Stimulated activated CD4-positive, alpha-beta T cell treated with anti-CD3 and anti-CD28 coated beads, TNF-alpha, amount 100 ng/mL, for 4 hours (primary cell): Measurements from ENCODE around the gene SUMO3.

ENCODE experiments used
- DNase-seq, 3 experiments: peaks; one replicate each; pipeline ENCODE4 v3.0.0-alpha.2; 2020; ENCODE audit warnings: low read depth in 3 of 3

SUMO3 gene

DNA sequence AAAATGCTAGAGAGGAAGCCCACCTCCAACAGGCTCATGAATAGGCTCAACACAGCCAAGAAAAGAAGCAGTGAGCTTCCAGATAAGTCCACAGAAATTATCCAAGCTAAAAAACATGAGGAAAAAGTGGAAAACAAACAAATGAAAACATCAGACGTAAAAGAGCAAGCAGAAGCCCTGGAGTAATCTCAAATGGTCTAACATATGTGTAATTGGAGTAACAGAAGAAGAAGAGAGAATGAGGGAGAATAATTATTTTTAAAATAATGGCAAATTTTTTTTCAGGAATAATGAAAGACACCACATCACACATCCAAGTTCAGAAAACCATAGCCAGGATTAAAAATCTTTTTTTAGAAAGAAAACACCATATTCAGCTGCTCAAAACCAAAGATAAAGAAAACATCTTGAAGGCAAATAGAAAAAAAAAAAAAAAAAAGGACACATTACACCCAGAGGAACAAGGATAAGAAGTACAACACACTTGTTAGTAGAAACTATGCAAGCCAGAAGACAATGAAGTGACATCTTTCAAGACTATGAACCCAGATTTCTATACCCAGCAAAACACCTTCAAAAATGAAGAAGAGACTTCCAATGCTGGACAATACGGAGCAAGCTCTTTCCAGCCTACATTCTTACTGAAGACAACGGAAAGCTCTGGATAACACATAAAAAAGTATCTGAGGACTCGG lies 10.6 kb upstream of the SUMO3 start:
- no peak for DNase-seq

DNA sequence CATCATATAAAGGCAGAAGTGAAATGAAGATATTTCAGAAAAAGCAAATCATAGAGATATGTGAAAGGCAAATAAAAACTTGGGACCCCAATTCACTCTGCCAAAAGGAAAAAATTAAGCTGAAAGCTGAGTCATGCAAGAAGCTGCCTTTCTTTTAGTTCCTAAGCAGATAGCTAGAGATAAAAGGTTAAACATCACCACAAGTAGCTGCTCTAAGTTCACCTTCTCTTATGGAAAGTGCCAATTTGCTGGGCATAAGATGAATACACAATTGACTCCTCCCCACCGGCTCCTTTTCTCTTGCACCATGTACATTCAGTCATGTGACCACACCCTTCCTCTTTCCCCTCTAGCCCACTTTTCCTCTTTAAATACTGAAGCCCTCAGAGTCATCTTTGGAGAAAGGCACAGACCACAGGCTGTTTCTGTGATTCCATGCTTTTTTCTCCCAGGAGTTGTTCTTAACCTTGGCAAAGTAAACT lies 5.4 kb upstream of the SUMO3 start:
- no peak for DNase-seq

DNA sequence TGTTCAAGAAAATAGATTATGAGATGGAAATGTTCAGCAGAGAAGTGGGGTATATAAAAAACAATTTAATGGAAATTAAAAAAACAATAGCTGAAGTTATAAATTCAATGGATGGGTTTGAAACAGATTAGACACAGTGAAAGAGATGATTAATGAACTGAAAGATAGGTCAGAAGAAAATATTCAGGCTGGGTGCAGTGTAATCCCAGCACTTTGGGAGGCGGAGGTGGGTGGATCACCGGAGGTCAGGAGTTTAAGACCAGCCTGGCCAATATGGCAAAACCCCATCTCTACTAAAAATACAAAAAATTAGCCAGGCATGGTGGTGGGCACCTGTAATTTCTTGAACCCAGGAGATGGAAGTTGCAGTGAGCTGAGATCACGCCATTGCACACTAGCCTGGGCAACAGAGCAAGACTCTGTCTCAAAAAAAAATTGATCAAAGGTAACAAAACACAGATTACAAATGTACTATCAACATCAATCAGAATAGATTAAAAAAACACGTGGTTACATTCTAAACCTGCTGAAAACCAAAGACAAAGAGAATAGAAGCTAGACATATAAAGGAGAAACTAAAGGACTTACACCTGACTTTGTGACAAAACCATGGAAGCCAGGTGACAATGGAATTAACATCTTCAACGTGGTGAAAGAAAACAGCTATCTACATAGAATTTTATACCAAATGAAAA lies 4.8 kb upstream of the SUMO3 start:
- DNase-seq, result no peak

DNA sequence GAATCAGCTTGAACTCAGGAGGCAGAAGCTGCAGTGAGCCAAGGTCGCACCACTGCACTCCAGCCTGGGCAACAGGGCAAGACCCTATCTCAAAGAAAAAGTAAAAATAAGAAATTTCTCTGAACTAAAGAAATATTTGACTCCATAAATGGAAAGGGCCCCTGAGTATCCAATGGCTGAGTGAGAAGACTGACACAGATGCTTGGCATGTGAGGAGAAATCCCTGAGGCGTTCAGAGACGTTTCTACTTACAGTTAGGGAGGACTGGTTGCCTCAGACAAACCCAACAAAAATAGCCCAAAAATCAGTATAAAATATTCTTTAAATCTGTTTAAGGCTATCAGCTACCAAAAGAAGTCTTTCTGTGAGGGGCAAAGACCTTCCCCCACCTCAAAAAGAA lies 3.0 kb upstream of the SUMO3 start:
- no peak for DNase-seq

DNA sequence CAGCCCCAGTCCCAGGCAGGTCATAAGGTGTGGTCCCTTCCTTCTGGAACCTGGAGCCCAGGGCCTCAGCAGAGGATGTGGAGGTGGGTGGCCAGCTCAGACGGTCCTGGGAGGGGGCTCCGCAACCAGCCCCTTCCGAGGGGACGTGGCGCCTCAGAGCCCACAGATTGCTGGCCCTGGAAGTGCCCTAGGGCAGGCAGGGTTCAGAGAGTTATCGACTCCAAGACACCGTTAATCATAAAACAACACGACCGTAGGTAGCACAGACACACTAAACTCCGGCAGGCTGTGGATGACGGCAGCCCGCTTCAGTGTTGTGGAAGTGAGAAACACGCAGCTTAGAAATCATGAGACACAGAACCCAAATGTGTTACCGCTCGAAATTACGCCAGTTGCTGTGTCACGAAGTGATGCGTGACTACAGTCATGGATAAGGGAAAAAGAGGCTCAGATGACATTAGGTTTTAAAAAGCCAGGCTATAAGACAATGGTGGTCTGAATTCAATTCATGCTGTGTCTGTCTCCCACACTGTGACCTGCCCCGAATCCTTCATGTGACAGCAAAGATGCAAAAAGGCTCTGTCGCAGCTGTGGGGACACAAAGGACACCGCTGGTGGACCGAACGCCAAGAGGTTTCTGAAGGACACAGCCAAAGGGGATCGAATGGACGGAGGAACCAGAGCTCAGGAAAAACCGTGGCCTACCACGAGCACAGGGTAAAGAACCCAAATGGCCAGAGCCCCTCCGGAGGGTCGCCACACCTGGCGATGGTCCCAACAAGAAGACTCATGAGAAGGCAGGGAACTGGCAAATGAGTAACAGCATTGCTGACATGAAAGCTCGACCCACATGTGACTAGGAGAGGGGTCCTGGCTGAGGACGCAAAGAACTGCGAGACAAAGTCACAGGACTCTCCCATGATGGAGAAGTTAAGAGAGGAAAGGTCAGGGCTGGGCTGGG lies 1.7 kb upstream of the SUMO3 start:
- DNase-seq, result no peak

DNA sequence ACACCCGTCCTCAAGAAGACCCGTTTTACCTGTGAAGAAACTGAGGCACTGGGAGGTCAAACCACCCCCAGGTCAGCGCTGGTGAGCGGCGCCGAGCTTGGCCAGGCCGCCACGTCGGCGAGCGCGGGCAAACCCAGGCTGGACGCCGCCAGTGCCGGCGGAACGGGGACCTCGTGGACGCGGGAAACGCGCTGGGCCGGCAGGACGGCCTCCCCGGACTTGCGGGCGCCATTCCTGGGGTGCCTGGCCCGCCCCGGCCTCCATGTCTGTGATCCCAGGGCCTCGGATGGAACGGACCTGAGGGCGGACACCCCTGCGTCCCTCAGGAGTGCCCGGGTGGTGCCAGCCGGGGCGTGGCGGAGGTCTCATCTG lies 764 bp upstream of the SUMO3 start:
- no peak for DNase-seq

DNA sequence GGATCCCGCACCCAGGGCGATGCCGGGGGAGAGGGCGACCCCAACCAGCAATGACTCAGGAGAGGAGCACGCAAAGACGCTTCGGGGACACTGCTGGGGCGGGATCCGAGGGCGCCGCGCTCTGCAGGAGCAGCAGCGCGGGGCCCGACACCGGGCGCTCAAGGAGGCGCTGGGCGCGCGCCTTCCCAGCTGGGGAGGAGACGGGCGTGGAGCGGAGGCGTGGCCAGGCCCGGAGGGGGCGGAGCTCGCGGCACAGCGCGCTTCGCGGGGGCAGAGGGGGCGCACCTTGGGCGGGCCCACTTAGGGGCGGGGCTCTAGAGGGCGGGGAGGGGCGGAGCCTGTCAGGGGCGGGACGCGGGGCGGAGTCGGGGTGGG lies 369 bp downstream of the SUMO3 start:
- DNase-seq, result peak; percentile 88 to 93 (median 92)

DNA sequence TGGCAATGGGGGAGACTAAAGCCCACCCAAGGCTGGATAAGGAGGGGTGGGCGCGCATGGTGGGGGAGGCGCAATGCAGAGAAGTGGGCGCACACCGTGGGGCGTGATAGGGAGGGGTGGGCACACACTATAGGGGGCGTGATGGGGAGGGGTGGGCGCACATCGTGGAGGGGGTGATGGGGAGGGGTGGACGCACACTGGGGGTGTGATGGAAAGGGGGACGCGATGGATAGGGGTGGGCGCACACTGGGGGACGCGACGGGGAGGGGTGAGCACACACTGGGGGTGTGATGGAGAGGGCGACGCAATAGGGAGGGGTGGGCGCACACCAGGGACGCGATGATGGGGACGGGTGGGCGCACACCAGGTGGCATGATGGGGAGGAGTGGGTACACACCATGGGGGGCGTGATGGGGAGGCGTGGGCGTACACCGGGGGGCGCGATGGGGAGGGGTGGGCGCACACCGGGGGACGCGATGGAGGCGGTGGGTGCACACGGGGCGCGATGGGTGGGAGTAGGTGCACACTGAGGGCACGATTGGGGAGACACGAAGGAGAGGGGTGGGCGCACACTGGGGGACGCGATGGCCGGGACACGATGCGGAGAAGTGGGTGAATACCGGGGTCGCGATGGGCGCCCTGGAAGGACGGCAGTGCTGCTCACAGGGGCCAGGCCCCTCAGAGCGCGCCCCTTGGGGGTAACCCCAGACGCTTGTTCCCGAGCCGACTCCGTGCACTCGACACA lies 929 bp downstream of the SUMO3 start:
- no peak for DNase-seq

DNA sequence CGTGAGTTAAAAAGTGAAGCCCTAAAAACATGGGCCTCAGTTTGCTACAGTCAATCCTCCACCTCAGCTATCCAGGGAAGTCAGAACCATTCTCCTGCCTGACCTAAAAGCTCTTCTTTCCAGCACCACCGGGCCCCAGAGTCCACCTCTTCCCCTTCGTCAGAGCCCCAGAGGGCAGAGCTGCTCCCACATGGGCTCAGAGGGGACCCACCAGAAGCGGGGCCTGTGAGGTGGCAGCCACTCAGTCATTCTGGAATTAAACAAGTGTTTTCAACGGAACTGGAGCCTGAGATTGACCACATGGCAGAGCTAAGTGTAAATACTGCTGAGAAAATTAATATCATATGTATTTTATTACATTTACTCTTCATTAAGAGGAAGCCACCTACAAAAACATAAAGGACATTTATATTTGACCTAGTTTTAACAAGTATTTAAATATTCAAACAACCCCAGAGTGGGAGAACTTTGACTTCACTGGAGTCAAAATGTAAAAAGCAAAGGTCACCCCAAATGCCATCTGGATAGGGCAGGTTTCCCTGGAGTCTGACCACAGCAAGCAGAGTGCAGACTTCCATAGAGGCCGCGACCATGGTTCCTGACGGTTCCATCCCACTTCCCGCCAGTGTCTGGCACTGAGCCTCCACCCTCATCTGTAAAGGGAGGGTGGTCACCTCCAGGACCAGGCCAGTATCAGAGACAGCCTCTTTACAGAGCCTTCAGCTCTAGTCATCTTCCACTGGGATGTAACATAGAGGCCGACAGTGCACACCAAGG lies 1.8 kb downstream of the SUMO3 start:
- no peak for DNase-seq

DNA sequence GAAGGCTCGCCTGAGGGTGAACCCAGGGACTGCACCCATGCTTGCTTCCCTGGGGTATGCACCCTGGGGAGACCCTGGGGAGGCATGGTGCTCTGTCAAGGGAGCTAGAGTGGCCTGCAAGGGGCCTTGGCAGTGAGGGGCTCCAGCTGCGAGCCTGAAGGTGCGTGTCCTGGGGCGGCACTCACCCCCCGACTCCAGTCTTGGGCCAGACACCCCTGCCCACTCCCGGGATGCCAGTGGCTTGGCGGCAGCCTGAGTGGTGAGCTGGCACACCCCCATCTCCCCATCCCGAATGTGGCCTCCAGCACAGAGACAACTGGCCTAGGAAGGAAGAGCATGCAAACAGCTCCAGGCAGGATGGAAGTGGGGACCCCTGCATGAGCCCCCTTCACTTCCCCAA lies 2.6 kb downstream of the SUMO3 start:
- DNase-seq, result no peak

DNA sequence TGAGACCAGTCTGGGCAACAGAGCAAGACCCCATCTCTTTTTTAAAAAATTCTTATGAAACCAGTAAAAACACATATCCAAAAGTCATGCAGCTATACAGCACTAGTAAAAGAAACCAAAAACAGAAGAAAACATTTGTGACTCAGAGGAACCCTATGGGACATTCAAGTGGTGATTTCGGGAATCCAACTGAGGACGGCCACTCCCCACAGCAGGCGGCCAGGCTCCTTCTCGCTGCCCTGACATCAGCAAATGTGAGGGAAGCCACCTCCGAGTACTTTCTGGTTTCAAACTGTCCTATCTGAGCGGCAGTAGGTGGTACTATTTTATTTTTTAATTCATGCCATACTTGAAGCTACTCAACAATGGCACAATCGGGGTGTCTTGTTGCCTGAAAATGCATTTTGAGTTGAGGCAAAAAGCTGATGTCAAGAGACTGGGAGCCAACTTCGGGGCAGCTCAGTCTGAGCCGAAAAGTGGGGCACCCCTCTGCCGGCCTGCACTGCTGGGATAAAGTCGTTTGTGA lies 3.3 kb downstream of the SUMO3 start:
- no peak for DNase-seq

DNA sequence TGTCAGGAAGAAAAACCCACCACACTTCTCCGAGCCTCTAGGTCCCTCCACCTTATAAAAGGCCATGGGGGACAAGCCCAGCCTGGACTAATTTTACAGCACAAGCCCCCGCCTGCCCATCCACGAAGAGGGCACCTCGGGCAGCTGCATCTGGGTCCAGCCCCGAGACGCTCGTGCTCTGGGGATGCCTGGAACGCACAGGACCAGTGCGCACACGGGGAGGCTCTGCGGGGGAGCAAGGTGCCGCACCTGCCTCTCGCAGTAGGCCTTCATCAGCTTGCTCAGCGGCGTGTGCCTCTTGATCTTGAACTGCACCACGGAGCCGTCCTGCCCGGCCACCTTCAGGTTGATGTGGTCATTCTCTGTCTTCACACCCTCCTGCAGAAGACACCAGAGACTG lies 4.1 kb downstream of the SUMO3 start:
- DNase-seq, result no peak

DNA sequence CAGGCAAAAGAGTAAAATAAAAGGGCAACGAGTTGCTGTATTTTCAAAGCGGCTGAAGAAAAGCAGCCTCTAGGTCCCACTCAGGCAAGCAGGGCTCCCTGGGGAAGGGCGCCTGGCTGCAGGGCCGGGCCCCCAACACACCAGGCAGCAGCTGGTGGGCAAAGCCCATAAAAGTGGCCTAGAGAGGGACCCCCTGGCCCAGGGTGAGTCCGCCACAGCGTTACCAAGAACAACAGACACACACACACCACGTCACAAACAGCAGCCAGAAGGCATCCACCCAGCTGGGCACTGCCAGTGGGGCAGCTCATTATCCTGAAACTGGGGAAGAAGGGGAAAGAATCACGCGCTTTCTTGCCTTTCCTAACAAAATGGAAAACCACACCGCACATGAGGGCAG lies 4.7 kb downstream of the SUMO3 start:
- no peak for DNase-seq

DNA sequence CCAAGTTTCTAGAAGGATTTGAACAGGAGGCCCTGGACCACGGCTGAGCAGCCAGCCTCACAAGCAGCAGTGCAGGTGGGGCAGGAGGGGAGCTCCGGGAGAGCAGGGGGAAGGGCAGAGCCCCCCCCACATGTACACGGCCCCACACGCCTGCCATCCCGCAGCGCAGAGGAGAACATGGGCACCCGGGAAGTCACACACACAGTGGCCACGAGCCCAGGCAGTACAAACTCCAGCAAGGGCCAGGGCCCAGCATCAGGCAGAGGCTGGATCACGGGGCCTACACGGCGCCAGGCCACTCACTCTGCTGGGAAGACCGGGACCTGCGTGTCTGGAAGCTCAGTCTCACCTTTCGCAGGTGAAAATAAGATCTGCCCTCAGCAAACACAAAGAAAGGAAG lies 5.2 kb downstream of the SUMO3 start:
- DNase-seq, result no peak

DNA sequence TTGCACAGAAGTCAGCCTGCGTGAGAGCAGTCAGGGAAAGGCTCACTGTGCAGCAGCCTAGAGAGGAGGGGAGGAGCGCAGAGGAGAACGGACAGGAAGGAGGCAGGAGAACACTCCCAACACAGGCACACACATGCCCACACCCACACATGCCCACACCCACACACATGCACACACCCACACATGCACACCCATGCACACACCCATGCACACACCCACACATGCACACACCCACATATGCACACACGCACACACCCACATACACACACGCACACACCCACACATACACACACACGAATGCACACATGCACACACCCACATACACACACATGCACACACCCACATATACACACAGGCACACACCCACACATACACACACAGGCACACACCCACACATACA lies 7.1 kb downstream of the SUMO3 start:
- no peak for DNase-seq

DNA sequence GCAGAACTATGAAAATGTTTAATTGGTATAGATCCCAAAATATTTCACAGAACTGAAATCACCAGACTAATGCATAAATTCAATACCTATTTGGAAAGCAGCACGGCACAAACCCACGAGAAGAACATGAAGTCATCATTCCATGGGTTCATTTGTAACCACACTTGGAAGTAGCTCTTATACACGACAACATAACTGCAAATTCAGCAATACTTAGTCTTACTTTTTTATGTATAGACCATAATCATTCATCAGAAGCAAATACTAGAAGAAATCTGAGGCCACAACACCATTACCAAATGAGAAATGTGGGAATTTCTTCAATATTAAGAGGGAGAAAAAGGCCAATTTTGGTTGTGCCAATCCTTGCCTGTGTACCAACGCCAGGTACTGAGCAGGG lies 12.0 kb downstream of the SUMO3 start:
- DNase-seq, result no peak

DNA sequence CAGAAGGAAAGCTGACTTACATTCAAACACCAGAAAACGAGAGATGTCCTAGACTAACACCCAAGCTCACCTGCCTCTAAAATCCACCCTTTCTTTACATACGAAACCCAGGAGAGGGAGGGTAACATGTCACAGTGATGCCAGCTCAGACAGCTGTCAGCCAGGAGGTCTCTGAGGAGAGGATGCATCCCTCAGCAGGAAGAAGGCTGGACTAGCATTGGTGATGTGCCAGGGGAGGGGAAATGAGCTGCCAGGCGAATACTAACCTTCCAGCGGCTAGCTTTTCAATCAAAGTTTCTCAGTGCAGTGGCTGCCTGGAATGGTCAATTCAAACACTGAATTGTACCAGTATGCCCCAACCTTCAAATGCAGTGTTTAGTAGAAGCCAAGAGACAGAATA lies 12.6 kb downstream of the SUMO3 start:
- no peak for DNase-seq

DNA sequence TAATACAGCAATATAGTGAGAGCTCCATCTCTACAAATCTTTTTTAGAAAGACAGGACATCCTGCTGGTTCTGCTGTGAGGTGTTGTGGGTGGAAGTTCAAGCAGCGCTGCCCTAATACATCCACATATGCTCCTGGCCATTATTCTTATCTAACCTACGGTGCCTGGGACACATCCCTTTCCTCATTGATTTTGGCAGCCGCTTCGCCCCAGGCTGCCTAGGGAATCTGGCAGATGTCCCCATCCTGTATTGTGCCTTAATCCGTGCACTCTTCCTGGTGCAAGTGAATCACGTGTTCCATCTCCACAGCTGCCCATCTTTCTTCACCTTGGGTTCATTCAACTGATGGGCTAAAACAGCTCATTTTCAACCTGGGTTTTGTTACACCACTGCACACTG lies 13.1 kb downstream of the SUMO3 start:
- DNase-seq, result no peak

DNA sequence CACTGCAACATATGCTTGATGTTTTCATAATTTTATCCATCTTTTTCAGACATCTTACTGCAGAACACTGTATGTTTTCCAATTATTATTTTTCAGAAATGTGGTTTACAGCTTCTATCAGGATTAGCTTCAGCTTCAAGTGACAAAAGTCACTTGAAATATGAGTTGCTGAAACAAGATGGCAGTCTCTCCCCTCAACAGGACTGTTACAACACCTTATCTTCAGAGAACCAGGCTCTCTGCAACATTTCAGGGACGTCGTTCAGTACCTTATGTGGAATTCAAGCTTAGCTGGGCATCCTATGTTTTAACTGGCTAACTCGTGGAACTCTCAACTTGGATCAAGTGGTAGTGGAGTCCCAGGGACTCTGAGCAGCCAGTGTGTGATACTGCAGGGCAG lies 14.2 kb downstream of the SUMO3 start:
- DNase-seq, result no peak

DNA sequence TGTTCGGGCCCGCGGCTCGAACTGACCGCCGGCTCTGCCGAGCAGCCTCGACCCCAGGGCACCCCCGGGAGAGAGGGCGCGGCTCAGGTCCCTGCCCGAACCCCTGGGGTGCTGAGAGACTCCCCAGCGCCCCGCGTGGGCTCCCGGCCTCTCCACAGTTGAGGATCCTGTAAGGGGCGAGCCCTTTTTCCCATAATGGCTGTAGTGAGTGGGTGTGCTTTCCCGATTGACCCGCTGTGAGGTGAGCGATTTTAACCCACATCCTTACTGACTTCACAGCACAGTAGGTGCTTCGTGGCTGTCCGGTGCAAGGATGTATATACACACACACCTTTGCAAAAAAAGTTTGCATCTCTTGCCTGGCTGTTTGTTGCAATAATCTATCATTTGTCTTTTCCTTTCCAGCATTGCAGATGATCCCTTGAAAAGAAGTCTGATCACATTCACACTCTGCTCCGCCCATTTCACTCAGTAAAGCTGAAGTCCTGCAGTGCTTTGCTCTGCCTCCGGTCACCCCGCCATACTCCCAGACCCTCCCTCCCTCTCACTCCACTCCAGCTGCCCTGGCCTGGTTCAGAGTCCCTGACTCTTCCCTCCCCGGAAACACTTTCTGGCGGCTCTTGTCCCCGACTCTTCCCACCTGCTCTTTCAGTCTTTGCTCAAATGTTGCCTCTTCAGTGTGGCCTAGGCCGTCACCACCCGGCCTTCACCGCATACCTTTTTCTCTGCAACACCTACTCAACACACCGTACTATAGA lies 15.3 kb downstream of the SUMO3 start:
- DNase-seq, result no peak
